Hippocampal formation (tissue), 2 donors: ENCODE data around the gene TTLL3.
"Not testable (repeated sequence)": the region's sequence is repeated elsewhere in the genome, so short reads cannot be mapped to it uniquely, and the experiment has no call there.

ENCODE experiments used
- DNase-seq, 2 donors: peaks; one replicate each; lab custom pipeline; 2025; lab: John Stamatoyannopoulos, UW

TTLL3 gene

GRCh38 chr3:9837701-9838582, 27.9 kb downstream of the TTLL3 start:
- DNase-seq = no peak

GRCh38 chr3:9838856-9839255, 28.8 kb downstream of the TTLL3 start:
- DNase-seq = no peak

- no peak for DNase-seq
These were observed 31.0 kb downstream of the TTLL3 start for GRCh38 chr3:9841015-9841414.

- peak; percentile 95 to 98 for DNase-seq
These were observed 33.8 kb downstream of the TTLL3 start, which contains the start of gene RPUSD3 for GRCh38 chr3:9843715-9844438. RPUSD3 (minus strand) TSS chr3:9844008; CDS start chr3:9843990, 18 bp downstream.

- no peak for DNase-seq
These were observed 36.2 kb downstream of the TTLL3 start for GRCh38 chr3:9846231-9846630.

GRCh38 chr3:9846931-9847488, 36.9 kb downstream of the TTLL3 start:
- DNase-seq = no peak

- not testable (repeated sequence) for DNase-seq
These were observed 37.8 kb downstream of the TTLL3 start for GRCh38 chr3:9847870-9848269.

- peak in 1 of 2 donors; percentile 49 for DNase-seq
These were observed 38.8 kb downstream of the TTLL3 start for GRCh38 chr3:9848860-9849259.

- not testable (repeated sequence) for DNase-seq
These were observed 41.3 kb downstream of the TTLL3 start for GRCh38 chr3:9851383-9851782.

GRCh38 chr3:9851926-9852325, 41.9 kb downstream of the TTLL3 start:
- not testable (repeated sequence) for DNase-seq

- DNase-seq = no peak
These were observed 42.5 kb downstream of the TTLL3 start for GRCh38 chr3:9852528-9852927.

- not testable (repeated sequence) for DNase-seq
These were observed 44.4 kb downstream of the TTLL3 start for GRCh38 chr3:9854291-9854940.

GRCh38 chr3:9855594-9855993, 45.5 kb downstream of the TTLL3 start:
- no peak for DNase-seq

GRCh38 chr3:9859530-9860025, 49.5 kb downstream of the TTLL3 start:
- DNase-seq = no peak

GRCh38 chr3:9861201-9861600, 51.1 kb downstream of the TTLL3 start:
- DNase-seq = no peak

GRCh38 chr3:9861626-9862130, 51.6 kb downstream of the TTLL3 start:
- DNase-seq = no peak

- no peak for DNase-seq
These were observed 52.5 kb downstream of the TTLL3 start for GRCh38 chr3:9862391-9863057.

GRCh38 chr3:9863058-9863772, 53.2 kb downstream of the TTLL3 start:
- no peak for DNase-seq

GRCh38 chr3:9864200-9864927, 54.3 kb downstream of the TTLL3 start:
- peak; percentile 58 to 61 for DNase-seq
